Measurements from ENCODE around the gene MAML2.

Gene MAML2

DNA sequence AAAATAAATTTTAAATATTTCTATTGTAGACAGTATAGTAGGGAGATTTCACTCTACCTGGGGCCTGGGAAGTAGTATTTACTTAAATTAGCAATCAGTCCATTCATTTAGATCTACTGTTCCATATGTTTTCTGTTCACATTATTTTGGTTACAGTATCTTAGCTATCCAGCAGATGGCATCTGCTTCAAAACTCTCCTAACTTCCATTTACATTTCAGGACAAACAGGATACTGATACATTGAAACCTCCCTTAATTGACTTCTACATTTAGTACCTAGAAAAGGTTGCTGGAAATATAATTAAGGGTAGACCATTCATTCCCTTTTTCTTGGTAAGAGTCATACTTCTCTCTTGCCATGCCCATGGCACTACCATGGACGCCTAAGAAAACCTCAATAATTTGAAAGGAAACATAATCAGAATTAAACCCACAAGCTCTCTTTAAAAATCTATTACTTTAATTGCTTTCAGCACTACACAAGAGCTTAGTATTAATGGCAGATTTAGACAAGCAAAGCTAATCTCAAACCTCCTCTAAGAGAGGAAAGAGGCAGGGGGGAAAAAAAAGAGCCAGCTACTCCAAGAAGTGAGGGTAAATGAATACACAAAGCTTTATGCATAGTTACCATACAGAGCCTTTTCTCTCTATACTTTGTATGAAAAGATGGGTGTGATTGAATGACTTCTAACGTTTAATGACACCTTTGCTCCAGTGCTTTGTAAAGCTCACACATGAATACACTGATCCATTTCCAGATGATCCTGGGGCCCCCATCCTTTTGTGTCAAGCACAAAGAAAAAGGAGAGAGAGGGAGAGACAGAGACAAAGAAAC, 287.9 kb downstream of the MAML2 start:
- DNase-seq = no peak

DNA sequence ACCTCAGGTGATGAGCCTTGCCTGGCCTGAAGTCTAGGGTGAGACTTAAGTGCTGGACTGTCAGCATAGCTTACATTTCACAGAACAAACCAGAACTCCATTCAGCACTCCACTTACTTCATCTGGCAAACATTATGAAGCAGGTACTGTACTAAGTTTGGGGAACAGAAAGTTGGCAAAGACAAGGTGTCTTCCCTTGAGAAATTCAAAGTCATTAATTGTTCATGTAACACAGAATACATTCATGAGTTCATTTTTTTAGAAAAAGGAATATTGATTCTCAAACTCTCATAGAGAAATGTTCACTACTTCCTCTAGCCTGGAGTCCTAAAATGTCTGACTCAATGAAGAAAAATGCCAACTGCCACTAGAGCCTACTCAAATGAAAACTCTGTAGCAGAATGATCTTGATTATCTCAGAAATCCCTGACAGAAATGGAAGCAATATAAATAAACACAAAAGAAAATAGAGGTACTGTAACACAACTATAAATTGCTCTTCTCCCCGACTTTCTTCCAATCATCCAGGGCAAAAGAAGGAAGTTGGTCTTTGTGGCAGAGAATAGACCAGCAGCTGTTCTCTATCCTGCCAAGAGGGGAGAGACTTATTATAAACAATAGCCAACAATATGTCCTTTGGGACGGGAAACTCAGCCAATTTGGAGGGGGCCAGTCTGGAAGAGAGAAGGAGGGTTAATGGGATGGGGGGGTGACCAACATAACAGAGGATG, 289.9 kb downstream of the MAML2 start:
- DNase-seq = no peak

DNA sequence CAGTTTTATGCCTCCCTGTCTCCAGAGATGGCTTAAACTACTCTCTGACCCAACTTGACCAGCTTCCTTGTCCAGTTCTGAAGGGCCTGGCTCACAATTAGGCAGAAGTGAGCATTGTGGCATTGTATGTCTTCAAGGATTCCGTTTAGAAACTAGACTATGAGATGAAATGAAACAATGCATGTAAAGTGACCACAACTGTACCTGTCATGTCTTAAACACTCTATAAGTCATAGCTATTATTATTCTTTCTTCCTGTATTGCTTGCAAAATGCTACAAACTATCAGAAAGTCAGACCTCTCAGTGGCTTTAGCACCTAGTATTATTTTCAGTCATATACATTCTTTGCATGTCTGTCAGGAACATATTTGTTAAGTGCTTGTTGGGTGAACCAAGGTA, 291.2 kb downstream of the MAML2 start:
- no peak for DNase-seq

DNA sequence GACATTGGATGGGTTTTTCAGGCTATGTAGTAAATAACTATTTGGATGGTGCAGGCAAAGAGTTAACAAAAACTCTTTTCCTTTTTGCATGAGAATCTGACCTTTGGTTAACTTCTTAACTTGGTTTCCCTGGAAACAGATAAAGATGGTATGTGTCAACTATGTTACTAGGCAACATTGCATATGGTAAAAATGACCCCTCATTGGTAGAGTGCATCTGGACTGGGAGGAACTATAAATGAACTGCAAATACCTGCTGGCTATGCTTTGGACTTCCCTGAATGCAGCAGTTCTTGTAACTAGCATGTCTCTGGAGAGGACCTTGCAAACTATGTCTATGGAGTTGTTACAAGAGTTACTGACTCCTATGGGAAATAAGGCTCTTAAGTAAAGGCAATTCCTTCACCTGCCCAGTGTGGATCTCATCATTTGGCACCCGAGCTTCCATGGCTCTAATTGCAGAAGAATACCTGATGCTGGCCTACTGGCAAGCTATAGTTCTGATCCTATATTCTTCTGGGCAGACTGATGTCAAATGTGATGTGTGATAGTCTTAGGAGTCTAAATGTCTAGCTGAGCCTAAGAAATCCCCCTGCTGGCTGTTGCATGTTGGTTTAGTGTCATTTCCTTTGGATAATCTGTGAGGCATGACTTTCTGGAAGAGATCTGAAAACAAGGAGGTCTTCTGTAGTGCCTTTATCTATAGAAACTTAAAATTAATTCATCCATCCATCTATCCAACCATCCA, 292.4 kb downstream of the MAML2 start:
- DNase-seq = no peak

DNA sequence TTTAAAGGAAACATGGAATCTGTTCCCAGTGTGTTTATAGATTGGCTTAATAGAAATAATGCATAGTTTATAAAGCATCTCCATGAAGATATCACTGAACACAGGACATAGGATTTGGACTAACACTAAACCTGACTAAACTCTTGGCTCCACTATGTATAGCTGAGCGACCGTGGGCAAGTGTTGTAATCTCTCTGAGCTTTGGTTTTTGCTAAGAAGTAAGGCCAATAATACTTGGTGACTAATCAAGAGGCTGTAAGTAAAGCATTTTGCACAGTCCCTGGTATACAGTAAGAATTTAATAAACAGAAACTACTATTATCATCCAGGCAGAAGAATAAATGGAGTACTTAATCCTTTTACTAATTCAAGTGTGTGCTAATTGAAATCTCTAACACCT, 293.6 kb downstream of the MAML2 start:
- no peak for DNase-seq

DNA sequence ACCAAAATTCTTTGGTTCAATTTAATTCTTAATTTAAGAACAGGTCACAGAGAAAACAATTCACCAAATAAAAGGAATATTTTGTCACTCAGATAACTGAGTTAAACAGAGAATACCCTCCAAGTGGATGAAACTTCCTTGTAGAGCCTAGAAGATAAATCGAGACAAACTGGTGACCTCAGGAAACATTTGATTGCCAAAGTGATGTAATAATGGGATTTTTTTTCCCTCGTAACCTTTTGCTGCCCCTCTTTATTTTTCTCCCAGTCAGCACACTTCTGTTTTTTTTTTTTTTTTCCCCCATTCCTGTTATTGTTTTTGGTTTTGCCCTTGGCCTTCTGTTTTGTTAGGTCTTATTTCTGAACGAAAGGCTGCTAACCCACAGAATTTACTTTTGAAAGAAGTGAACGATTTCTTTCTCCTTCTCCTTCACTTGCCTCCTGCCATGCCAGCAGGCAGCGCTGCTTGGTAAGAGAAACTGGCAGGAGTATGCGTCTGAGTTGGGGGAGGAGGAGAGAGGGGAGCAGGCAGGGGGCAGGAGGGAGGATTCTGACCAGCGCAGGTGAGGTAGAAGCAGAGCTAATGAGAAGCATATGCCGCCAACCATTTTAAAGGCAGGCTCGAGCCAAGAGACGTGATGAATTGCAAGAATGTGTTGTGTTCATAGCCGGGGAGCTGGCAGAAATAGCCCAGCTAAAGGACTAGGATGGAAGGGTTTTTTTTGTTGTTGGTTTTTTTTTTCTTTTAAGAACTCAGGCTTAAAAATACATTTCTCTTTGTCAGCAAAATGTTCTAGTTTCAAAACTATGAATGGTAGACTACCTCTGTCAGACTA, 297.2 kb downstream of the MAML2 start:
- no peak for DNase-seq

DNA sequence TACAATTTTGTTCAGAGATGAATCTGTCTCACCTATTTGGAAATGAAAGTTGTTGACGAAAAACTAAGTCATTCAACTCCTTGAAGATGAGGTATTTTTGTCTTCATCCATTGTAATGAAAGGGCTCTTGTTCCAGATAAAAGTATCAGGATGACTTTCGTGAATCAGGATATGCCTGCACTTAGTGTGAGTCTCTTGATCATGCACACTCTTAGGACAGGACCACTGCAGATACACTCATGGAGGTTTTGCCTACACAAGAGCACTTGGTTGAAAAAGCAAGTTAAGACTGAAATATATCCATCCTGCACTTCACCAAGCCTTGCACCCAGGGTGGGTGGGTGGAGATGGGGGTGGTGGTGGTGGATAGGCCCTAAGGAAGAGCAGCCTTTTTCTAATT, 298.2 kb downstream of the MAML2 start:
- DNase-seq = no peak

DNA sequence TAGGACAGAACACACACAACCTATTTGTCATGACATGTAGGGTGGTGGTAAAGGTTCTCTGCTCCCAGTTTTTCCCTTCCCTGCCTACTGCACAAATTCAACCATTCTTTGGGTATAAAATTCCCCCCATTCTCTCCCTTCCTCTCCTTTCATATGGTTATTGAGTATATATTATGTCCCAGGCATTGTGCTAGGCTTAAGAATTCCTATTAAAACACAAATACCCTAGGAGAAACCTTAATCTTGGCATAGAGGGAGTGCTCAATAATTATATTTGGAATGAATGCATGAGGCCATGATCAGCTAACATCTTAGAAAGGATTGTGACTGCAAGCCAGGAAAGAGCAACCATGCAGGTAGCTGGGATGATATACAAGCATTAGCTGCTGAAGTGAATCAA, 298.7 kb downstream of the MAML2 start:
- no peak for DNase-seq

DNA sequence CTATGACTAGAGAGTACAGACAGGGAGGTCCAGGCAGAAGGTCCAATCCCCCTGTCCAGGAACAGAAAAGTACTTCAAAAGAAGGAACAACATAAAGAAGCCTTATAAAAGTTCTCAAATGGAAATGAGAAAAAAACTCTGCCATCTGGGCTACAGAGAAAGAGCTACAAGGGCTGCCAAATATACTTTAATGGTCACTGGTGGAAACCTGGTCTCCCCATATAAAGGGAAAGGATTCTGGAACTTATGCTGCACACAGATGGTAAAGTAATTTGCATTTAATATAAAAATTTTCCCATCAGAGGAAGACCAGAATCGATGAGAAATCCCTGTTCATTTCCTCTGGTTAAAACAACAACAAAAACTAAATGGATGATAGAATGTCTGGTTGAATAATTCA, 299.7 kb downstream of the MAML2 start:
- DNase-seq = no peak

DNA sequence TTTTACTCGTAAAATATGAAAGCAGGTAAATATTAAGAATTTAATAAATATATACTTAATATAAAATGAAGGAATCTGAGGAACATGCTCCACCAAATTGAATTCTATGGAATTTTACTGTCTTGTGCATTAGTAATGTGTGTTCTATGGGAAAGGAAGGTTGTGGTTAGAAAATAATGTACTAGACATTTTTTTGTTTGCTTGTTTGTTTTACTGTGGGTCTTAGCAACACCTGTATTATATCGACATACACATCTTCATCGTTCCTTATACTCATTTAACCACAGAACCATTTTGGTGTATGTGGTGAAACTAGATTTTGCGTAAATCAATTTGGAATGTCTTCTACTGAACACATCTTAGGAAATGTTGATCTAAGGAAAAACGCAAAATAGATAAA, 304.9 kb downstream of the MAML2 start:
- DNase-seq = no peak

DNA sequence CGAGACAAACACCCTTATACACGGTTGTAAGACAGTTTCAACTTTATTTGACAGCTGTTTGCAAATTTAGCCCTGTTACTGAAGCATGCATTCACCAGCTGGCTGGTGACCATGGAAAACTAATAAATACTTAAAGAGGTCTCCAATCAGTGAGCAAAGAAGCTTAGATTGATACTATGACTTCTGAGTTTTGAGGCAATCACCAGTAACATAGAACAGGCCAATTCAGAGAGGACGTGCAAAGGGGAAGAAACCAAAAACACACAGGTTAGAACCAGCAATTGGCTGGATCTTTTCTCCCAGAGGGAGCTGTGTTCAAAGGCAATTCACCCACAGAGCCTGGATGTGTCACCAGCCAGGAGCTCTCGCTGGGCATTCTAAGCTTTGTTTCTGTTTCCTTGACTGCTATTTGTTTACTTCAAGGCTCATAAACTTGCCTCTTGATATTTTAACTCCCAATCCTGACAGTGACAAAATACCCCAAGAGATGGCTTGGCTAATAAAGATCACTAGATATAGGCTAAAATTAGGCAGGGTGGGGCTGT, 305.5 kb downstream of the MAML2 start:
- DNase-seq = no peak

DNA sequence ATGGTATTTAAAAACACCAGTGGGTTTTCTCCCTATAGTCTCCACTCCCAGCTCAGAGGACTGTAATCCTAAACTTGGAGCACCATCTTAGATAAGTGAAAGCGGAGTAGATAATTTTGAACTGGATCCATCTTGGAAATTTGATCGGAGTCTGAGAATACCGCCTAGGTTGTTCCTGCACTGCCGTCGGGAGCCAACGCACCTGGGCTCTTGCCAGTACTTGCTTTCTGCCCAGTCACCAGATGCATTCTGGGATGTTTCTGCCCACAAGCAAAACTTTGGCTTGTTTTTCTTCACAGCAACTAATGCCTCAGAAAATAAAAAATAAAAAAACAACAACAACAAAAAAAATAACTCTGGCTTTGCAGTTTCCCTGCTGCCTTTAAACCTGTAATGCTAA, 306.1 kb downstream of the MAML2 start:
- no peak for DNase-seq

DNA sequence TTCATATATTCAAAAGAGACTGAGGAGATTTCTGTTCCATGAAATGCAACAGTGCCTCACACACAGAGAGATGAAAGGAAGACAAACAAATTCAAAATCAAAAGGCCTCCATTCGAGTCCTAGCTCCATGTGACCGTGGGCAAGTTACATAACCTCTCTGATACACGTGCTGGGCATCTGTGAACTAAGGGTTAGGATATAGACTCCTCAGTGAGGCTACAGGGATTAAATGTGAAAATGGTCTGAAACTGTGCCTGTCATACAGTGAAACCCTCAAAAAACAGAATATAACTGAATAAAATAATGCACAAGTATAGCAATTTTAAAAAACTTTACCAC, 307.3 kb downstream of the MAML2 start:
- no peak for DNase-seq

DNA sequence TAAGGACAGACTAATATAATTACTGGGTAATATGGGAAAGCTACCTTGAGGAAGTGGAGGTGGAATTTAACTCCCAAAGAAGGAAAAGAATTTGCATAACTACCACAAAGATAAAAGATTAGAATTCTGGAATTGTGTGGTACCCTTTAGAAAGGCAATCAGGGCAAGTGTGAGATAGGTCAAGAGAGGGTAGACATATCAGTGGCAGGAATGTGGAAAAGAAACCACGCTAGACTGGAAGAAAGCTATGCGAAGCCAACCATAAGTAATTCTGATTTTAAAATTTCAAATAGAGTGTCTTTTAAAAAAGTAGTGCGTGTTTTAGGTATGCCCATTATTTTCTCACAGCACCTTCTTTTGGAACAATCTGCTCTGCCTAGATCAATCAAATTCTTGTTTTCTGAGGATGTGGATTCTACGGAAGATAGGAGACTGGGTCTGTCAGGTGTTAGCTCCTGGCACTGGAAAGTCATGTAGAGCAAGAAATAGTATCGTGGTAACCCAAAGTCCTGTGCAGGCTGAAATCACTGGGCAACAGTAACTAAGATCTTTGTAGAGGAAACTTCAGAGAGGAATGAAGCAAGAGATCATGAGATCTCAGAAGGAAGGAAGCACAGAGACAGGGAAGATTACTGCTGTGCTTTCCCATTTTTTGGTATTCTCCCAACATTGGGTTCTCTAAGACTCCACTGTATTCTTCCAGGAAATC, 307.8 kb downstream of the MAML2 start:
- no peak for DNase-seq

DNA sequence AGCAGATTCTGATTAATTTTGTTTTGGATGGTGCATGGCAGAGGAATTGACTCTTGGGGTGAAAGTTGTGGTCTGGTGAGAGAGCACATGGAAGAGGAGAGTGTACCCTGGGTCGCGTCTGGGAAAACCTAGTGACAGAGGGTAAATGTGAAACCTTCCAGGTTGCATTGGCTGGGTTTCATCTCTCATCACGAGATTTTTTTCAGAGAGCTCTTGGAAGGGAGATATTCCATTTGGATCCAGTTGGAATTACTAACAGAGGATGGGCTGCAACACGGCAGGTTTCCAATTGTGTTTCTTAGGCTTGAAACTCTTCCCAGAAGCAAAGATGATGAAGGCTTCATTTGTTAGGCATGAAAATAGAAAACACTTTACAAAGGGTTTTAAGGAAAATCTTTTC, 309.4 kb downstream of the MAML2 start:
- no peak for DNase-seq

DNA sequence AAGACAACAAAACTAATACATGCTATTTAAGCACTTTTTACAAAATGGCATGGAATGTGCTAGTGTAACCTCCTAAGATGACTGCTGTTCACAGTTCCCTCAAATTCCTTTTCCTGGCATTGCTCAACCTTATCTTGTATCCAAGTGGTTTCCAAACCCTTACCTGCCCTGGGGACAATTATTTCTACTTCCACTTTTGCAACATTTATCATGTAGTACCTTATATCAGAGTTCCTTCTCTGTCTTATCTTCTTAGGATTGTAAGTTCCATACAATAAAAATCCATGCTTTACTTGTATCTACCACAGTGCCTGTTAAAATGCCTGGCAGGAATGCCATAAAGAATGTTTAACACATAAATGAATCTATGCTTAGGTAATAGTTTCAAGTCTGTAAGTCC, 309.9 kb downstream of the MAML2 start:
- no peak for DNase-seq

DNA sequence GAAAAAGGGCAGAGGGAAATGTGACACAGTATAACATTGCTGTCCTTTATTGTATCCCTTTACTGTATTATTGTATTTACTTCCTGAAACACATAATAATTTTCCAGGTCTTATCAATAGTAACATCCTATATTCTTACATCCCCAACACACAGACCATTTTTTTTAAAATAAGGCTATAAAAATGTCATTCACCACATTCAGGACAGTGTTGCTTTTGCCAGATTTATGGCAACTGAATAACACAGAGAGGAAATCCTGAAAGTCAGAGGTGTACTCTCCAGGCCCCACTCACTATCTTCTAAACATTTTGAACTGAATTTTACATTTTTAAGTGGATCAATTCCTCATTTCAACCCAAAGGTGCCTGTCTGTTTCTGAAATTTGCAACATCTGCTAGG, 314.2 kb downstream of the MAML2 start:
- no peak for DNase-seq

DNA sequence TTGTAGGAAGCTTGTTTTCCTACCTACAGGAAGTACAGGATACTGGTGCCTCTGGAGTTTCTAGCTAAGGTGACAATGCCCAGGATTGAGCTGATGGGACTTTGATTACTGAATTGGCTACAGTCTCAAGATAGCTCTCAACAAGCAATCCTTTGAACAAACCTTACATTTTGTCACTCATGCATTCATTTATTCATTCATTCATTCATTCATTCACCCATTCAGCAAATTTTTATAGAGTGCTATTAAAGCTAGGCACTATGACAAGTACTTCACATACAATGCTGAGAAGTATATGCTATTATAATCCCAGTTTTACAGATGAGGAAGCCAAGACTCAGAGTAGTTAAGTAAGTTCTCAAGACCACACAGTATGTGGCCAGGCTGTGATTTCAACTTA, 316.0 kb downstream of the MAML2 start:
- no peak for DNase-seq

DNA sequence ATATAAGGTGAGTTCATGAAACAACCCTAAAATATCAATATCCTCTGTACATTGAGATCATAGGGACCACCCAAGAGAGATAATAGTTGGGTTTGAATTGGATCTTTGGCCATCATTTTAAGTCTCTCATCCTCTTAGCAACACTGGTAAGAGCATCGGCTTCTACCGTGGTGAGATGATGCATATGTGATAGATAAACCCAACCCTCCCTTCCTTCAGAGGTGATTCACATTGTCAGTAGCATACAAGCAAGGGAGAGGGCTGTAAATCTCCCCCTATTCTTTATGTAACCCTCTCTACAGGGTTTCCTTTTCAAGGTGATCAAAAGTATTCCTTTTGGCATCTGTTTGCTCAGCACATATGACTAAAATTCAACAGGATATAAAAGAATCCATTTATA, 316.7 kb downstream of the MAML2 start:
- no peak for DNase-seq

DNA sequence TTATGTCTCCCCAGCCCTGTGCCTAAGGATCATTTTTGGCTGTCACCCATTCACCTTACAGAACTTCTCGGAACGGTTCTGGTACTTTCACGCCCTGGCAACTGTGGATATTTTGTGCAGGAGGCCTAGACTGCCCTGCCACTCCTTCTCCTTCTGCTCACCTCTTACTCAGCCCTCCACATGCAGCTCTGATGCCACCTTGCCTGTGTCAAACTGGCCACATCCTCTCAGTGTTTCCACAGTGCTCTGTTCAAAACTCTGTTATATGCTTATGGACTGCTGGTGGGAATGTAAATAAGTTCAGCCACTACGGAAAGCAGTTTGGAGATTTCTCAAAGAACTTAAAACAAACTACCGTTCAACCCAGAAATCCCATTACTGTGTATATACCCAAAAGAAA, 318.3 kb downstream of the MAML2 start:
- no peak for DNase-seq

DNA sequence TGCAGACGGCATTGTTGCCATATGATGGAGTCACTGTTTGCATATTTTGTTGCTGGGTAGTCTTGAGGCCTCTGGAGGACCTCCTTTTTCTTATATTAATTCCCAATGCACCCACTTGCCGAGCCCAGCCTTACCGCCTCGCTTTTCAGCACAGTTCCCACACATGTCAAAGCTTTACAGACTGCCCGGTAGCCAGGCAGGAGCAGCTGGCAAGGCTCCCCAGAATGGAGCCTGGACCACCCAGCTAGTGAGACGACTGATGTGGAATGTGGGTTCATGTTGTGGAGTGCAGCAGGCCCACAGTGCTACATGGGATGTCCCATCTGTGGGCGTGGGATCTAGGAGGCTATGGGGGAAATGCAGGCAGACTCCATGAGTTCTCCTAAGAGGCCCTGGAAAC, 319.7 kb downstream of the MAML2 start:
- no peak for DNase-seq
